ENCODE results near the gene MRPL28.
"Not testable (repeated sequence)": the region's sequence is repeated elsewhere in the genome, so short reads cannot be mapped to it uniquely, and the experiment has no call there.

Gene MRPL28

GRCh38 chr16:363766-364490 is 6.4 kb downstream of the MRPL28 start:
- TF ChIP-seq CTCF (IDR thresholded peaks at IDR 0.05) = no peak
- Histone ChIP-seq H3K4me3 (no peak overlapping the region), H3K9me3 (no peaks in the 10 kb centered on the region), H3K27ac (no peak overlapping the region), H3K27me3 (peaks cover 0 to 33% of the 10 kb centered on the region in 2 donors), H3K4me1 (peaks cover 0 to 8% (median 4%) of the 10 kb centered on the region in 4 donors), H3K36me3 (peaks cover 25 to 29% (median 25%) of the 10 kb centered on the region in 3 donors)
- no peak for DNase-seq
- intact Hi-C loops (cut with DNase I; ENCODE audit: low total_unique reads) = no loop called here

- DNase-seq = no peak
- intact Hi-C loops (cut with DNase I; ENCODE audit: low total_unique reads) = no loop called here
- Histone ChIP-seq H3K4me1 (peaks cover 0 to 8% (median 4%) of the 10 kb centered on the region in 4 donors), H3K27me3 (peaks cover 0 to 33% of the 10 kb centered on the region in 2 donors), H3K4me3 (no peak overlapping the region), H3K36me3 (peaks cover 18 to 22% (median 18%) of the 10 kb centered on the region in 3 donors), H3K9me3 (no peaks in the 10 kb centered on the region), H3K27ac (no peak overlapping the region)
- TF ChIP-seq CTCF (IDR thresholded peaks at IDR 0.05) = no peak
Observed at GRCh38 chr16:363110-363765, 7.1 kb downstream of the MRPL28 start.

GRCh38 chr16:362702-362999 is 7.7 kb downstream of the MRPL28 start:
- peaks cover 0 to 33% of the 10 kb centered on the region in 2 donors for H3K27me3 ChIP-seq
- peaks cover 12 to 17% (median 13%) of the 10 kb centered on the region in 3 donors for H3K36me3 ChIP-seq
- H3K9me3 ChIP-seq; H3K4me3 ChIP-seq; H3K4me1 ChIP-seq; DNase-seq; H3K27ac ChIP-seq; intact Hi-C loops (cut with DNase I; ENCODE audit: low total_unique reads): not testable (repeated sequence)

GRCh38 chr16:361872-362701 is 8.3 kb downstream of the MRPL28 start:
- Histone ChIP-seq H3K4me1 (peaks cover 0 to 8% (median 4%) of the 10 kb centered on the region in 4 donors), H3K27me3 (peaks cover 0 to 33% of the 10 kb centered on the region in 2 donors), H3K9me3 (no peaks in the 10 kb centered on the region), H3K36me3 (peaks cover 7 to 11% (median 7%) of the 10 kb centered on the region in 3 donors), H3K4me3 (no peak overlapping the region), H3K27ac (no peak overlapping the region)
- intact Hi-C loops (cut with DNase I; ENCODE audit: low total_unique reads) = no loop called here
- TF ChIP-seq CTCF (IDR thresholded peaks at IDR 0.05) = peak; percentile 65 to 66
- no peak for DNase-seq

- intact Hi-C loops (cut with DNase I; ENCODE audit: low total_unique reads) = no loop called here
- H3K4me1 ChIP-seq = peaks cover 0 to 8% (median 4%) of the 10 kb centered on the region in 4 donors
Observed at GRCh38 chr16:361341-361871, 8.9 kb downstream of the MRPL28 start.

More at GRCh38 chr16:361341-361871, 8.9 kb downstream of the MRPL28 start:
- DNase-seq = no peak
- Histone ChIP-seq H3K27ac (no peak overlapping the region), H3K27me3 (peaks cover 0 to 33% of the 10 kb centered on the region in 2 donors), H3K36me3 (peaks cover 0 to 4% (median under 1%) of the 10 kb centered on the region in 3 donors), H3K4me3 (no peak overlapping the region), H3K9me3 (no peaks in the 10 kb centered on the region)
- no peak for TF ChIP-seq CTCF (IDR thresholded peaks at IDR 0.05)

Measured in tibial artery (tissue), 4 donors.